Activated T-cell treated with anti-CD3 and anti-CD28 coated beads for 4 hours (primary cell): Measurements from ENCODE around the gene ACTN1.
"Not testable (repeated sequence)": the region's sequence is repeated elsewhere in the genome, so short reads cannot be mapped to it uniquely, and the experiment has no call there.

Experiments
- DNase-seq: peaks from one replicate; pipeline ENCODE4 v3.0.0-alpha.2; 2020

Gene ACTN1

DNA sequence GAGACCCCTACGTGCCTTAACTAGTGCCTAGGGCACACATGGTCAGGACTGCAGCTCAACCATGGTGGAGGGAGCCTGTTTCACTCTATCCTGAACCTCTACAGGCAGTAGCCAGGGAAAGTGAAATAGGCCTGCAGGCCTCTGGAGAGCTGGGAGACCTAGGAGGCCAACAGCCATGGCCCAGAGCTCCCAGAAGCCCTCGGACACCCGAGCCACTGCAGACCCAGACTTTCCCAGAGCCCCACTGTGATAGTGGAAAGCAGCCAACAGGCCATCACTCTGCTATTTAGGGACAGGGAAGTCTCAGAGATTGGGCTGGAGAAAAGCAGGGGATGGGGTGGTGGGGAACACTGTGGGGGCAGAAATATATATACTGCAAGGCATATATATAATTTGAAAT is 129.7 kb downstream of the ACTN1 start:
- DNase-seq = no peak

GRCh38 chr14:68848253-68848652 is 130.8 kb downstream of the ACTN1 start:
- no peak for DNase-seq

GRCh38 chr14:68847640-68848039 is 131.5 kb downstream of the ACTN1 start:
- not testable (repeated sequence) for DNase-seq

DNA sequence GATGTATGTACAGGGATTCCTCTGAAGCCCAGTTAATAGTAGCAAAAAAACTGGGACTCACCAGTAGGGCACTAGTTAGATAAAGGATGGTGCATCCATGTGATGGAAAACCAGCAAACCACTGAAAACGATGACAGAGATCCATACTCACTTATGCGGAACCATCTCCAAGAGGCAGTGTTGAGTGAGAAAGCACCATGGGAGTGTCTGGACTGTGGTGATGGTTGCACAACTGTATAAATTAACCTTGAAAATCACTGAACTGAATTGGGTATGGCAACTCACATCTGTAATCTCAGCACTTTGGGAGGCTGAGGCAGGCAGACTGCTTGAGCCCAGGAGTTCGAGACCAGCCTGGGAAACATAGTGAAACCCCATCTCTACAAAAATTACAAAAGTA is 132.6 kb downstream of the ACTN1 start:
- no peak for DNase-seq

DNA sequence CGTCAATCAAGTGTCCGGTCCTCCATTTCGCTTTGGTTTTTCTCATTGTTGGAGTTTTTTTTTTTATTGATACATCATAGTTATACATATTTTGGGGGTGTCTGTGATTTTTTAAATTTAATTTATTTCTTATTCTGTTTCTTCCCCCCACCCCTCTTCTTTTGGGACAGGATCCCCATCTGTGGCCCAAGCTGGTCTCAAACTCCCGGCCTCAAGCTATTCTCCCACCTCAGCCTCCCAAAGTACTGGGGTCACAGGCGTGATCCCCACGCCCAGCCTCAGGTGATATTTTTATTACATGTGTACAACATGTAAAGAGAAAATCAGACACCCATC is 134.9 kb downstream of the ACTN1 start:
- DNase-seq = no peak

- DNase-seq = peak; percentile 68
These were observed 135.5 kb downstream of the ACTN1 start for GRCh38 chr14:68843471-68844209.

GRCh38 chr14:68842298-68842697 is 136.8 kb downstream of the ACTN1 start:
- no peak for DNase-seq

DNA sequence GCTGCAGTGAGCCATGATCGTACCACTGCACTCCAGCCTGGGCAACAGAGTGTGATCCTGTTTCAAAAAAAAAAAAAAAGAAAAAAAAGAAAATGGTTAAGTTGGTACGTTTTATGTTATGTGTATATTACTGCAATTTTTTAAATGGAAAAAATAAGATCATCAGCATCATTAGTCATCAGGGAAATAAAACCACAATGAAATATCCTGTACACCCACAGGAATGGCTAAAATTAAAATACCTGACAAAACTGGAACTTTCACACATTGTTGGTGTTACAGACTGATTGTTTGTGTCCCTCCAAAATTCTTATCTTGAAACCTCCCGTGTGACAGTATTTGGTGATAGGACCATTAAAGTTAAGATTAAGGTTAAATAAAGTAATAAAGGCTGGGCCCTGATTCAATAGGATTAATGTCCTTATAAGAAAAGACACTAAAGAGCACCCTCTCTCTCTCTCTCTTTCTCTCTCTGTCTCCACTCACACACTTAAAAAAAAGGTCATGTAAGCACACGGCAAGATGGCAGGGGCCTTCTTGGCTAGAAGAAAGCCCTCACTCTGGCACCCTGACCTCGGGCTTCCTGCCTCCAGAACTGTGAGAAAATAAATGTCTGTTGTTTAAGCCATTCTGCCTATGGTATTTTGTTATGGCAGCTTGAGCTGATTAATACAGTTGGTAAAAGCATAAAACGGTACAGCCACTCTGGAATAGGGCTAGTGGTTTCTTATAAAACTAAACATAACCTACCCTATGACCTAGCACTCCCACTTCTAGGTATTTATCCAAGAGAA is 137.9 kb downstream of the ACTN1 start:
- DNase-seq = no peak

GRCh38 chr14:68840454-68840853 is 138.6 kb downstream of the ACTN1 start:
- DNase-seq = no peak

- DNase-seq = no peak
These were observed 143.0 kb downstream of the ACTN1 start for GRCh38 chr14:68836082-68836481.

DNA sequence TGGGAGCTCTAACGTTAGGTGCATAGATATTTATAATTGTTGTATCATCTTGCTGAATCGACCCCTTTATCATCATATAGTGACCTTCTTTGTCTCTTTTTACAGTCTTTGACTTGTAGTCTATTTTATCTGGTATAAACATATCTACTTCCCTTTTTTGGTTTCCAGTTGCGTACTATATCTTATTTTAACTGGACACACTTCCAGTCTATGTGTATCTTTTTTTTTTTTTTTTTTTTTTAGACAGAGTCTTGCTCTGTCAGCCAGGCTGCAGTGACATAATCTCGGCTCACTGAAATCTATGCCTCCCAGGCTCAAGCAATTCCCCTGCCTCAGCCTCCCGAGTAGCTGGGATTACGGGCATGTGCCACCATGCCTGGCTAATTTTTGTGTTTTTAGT is 144.3 kb downstream of the ACTN1 start:
- no peak for DNase-seq

DNA sequence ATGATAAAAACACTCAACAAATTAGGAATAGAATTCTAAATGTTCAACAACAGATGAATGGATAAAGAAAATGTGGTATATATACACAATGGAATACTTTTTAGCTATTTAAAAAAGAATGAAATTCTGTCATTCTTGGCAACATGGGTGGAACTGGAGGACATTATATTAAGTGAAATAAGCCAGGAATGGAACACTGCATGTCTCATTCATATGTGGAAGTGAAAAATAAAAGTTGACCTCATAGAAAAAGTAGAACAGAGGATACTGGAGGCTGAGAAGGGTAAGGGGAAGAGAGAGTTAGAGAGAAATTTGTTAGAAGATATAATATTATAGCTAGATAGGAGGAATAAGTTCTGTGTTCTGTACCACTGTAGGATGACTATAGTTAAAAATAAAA is 150.4 kb downstream of the ACTN1 start:
- no peak for DNase-seq

GRCh38 chr14:68825729-68826128 is 153.4 kb downstream of the ACTN1 start:
- DNase-seq = no peak

GRCh38 chr14:68824517-68825347 is 154.4 kb downstream of the ACTN1 start:
- DNase-seq = no peak

- DNase-seq = no peak
These were observed 154.9 kb downstream of the ACTN1 start for GRCh38 chr14:68824207-68824516.
